Activated CD8-positive, alpha-beta memory T cell treated with anti-CD3 and anti-CD28 coated beads, Interleukin-2, amount 50 U/mL, for 1 hour (primary cell): ENCODE results near the gene TMEM79.

Experiments used
- DNase-seq: peaks from one replicate; pipeline ENCODE4 v3.0.0-alpha.2; 2020; ENCODE audit errors: extremely low read depth

TMEM79 gene

DNA sequence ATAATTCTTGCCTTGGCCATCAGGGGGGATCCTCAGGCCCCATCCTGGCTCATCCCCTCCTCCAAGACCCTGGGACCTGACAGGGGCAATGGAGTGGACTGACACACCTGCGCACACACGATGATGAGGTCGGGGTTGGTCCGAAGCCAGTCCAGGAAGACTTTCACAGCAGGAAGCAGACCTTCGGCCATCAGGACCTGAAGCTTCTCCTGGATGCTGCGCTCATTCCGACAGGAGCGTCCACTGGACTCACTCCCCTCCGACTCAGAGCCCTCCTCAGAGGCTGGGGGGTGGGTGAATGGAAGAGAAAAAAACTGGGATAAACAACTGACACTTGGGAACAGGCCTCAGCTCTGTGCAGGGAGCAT lies 20.9 kb upstream of the TMEM79 start:
- DNase-seq: no peak

GRCh38 chr1:156266051-156266450 lies 18.1 kb upstream of the TMEM79 start:
- DNase-seq: no peak

DNA sequence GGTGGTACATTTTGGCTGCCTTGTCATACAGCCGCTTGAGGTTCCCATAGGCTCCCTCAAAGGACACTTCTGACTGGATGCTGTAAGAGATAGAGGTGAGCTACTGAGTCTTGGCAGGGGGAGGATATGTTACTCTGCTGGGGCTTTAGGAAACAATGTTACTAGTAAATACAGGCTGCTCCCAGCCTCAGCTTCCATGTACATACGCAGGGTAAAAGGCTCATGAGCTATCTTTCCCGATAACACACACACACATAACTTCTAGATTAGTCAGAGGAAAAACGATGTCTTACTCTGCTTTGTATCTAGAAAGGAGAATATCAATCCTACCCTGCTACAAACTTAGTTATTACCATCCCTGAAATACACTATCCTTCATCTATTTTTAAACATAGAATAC lies 15.8 kb upstream of the TMEM79 start:
- no peak for DNase-seq

DNA sequence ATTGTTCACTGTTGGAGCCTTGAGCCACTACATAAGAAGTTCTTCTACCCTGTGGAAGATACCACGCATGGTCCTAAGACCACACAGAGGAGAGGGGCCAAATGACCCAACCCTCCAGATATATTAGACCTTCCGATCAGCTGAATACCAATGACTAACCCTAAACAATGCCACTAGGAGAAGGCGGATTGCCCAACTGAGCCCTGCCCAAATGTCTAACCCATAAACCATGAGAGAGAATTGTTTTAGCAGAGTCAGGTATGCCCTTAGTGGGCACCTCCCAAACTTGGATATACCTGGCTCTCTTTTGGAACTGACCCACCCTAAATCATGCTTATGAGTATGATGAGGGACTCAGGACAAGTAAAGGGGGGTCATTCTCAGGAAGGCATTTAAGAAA lies 13.8 kb upstream of the TMEM79 start:
- no peak for DNase-seq

DNA sequence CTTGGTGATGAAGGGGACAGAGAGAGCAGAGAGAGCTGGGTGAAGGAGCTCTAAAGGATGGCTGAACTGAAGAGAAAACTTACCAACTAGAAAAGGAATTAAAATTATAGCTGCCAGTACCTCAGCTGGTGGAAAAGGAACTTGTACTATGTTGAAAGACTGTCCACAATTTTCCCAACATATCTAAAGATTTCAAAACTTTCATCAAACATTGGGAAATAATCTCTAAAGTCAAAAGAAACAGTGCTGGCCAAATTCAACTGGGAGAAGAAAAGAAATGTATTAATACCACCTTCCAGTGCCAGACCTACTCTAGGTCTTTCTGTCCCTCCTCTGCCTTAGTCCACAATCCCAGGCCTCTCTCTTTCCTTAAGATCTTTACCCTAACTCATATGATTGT lies 7.6 kb upstream of the TMEM79 start:
- DNase-seq: no peak

DNA sequence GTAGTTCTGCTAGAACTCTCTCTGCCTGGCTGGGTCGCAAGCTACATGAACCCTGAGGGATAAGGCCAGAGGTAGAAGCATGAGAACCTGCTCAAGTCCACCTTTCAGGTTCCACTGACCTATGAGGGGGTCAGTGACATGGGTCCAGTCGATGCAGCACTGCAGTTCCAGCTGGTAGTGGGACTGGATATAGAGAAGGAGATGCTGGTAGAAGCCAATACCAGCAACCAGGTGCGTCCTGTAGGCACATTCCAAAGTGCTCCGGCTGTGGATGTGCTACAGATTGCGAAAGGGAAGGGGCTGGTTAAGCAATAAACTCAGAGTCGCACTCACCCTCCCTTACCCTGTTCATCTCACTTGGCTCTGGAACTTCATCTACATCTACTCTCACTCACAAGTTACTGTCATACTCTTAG lies 7.2 kb upstream of the TMEM79 start:
- DNase-seq: no peak

GRCh38 chr1:156279837-156280236 lies 4.3 kb upstream of the TMEM79 start:
- no peak for DNase-seq

GRCh38 chr1:156281281-156281680 lies 2.8 kb upstream of the TMEM79 start:
- DNase-seq: no peak

DNA sequence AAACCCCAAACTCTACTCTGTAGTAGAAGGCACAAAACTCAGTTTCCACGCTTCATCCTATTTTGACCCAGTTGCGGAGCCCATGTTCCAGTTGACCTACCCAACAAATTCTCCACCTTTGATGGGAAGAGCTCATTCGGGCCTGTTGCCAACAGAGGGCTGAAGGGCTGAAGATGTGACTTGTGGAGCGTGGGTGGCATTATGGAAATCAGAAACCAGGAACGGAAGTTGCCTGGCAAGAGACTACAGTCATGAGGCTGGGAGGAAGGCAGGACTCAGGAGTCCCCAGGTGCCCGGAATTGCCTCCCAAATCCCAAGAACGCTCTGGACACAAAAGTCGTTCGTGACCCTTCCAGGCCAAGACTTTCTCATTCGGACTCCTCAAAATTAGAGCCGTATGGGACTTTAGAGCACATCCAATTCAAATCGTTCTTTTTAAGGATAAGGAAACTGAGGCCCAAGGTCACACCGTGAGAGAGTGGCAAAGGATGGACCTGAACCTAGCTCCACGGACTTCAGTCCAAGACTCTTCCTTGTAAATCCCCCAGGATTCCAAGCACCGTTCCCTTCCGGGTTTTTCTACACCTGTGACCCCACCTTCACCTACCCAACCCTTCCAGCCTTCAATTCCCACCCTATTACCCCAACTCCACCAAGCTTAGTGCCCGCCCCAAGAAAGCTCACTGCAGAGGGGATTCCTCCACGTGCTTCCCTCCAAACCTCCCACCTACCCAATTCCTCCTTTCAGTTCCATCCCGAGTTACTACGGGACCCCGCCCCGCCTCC lies 2.2 kb upstream of the TMEM79 start:
- DNase-seq: no peak

DNA sequence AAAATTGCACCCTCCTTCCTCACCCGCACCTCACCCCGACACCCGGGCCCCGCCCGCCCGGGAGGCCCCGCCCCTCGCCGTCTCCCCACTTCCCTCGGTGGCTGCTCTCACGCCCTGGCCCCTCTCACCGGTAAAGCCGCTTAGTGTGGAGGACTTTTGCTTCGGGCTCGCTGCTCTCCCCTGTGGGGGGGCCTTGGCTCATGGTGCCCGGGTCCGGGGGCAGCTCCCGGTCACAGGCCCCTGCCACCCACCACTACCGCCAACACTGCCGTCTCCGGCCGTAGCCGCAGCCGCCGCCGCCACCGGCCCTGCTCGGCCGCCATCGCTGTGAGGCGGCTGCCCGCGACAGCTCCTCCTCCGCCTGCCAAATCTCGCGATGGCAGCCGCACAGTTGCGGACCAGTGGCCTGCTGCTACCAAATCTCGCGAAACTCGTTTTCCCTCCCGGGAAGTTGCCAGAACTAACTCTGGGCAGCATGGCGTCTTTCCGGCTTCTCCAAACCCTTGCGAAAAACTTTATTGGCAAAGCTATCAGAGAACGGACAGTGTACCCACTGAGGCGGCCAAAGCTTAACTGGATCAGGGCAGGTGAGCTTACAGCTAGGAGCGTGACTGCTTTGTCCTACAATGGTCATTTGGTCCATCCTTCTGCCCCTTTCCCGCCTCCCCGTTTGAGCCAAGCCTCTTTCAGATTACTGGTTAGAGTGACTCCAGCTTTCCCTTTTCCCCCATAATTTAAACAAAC lies 1.5 kb upstream of the TMEM79 start, which contains the start of gene SMG5:
Gene SMG5 (minus strand): TSS at position 347 of the 744 bp plus-strand sequence. CDS start 145 bp downstream, at position 202.
- DNase-seq: peak; percentile 94

GRCh38 chr1:156283521-156283920 lies 604 bp upstream of the TMEM79 start:
- no peak for DNase-seq

DNA sequence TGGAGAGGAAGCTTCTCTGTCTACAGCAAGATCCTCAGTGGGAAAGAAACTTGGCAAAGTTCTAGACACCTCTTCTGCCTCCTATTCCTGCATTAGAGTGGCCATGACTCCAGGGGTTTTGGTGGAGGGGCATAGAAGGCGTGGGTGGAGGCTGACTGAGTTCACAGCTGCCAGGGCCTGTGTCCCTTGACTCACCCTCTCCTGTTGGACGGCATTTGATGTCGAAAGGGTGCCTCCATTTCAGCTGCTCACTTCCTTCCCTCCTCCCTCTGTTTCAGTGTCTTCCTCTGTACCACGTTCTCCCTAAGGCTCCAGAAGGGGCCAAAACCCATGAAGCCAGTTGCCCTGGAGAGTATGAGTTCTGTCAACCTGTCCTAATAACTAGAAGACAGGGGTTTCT lies 632 bp downstream of the TMEM79 start:
- no peak for DNase-seq

GRCh38 chr1:156285437-156285836 lies 1.3 kb downstream of the TMEM79 start:
- no peak for DNase-seq

DNA sequence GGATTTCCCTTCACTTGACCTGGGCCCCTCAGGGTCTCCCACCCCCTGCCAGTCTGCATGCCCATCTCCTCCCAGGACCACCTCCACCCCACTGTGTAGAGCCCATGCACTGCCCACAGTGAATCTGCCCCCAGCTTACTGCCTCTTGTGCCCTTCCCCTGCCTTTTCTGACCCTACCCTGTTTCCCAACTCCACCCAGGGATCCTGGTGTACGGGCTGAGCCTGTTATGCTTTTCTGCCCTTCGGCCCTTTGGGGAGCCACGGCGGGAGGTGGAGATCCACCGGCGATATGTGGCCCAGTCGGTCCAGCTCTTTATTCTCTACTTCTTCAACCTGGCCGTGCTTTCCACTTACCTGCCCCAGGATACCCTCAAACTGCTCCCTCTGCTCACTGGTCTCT lies 1.9 kb downstream of the TMEM79 start:
- DNase-seq: no peak

- no peak for DNase-seq
Measured at GRCh38 chr1:156289857-156290256, 5.7 kb downstream of the TMEM79 start.

- no peak for DNase-seq
Measured at GRCh38 chr1:156291226-156292061, 7.3 kb downstream of the TMEM79 start.

- no peak for DNase-seq
Measured at GRCh38 chr1:156293098-156293434, 8.9 kb downstream of the TMEM79 start.

DNA sequence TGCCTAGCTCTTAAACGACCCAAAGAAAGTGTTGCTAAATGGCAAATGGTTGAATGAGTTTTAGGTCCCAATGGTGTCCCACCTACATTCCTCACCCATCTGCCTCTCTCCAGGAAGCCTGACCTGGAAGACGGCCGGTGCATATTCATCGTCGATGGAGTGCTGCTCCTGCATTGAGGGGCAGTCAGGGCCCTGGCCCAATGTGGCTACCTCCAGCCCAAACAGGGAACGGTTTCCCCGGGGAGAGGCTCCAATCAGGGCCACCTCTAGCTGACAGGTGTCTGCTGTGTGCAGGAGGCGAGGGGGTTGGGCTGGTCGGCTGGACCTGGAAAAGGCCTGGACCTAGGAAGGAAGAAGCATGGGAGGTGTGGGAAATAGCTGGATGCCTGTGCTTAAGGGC lies 9.8 kb downstream of the TMEM79 start:
- no peak for DNase-seq

DNA sequence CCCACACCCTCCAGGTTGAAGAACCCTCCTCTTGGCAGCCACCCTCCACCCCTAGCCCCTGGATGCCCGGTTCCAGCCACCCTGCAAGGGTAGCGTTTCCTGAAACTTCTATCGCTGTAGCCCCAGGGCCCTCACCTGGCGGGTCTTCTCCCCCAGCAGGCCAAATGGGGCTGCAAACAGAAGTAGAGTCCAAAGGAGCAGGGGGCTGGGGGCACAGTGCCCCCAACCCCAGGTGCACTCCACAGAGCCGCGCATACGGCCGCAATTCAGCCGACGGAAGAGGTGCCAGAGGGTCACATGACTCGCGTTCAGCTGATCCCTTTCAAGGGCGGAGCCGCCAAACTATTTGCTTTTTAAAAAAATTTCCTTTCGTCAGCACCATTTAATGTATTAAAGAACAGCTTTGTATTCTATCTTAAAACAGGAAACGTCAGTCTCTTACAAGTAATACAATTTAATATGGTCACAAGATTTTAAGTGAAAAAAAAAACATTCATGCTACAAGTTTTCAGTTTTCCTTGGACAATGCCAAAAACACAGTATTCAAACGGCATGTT lies 11.3 kb downstream of the TMEM79 start, which contains the start of gene GLMP:
Gene GLMP (minus strand): TSS at position 289 of the 557 bp plus-strand sequence. CDS start 34 bp downstream, at position 255.
- no peak for DNase-seq

DNA sequence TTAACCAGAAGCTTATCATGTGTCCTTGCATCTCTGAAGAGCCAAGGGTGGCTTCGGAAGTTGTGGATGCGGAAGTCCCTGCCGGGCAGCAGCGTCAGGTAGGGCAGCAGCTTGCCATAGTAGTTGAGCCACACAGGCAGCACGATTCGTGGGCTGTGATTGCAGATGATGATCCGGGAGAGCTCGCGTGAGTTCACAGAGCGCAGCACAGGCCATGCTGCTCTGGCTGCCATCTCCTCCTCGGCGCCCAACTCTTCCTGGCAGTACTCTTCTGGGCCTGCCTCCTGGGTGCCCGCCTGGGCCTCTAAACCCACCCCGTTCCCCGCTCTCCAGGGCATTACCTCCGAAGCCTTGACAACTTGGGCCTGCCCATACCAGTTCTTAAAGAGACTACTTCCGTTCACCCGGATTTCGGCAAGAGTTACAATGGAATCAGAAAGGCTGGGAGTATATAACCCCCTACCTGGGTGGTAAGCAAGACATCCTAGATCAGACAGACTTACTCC lies 14.8 kb downstream of the TMEM79 start, which contains the start of gene VHLL:
Gene VHLL (minus strand): TSS at position 456 of the 506 bp plus-strand sequence. CDS start 118 bp downstream, at position 338.
- no peak for DNase-seq

DNA sequence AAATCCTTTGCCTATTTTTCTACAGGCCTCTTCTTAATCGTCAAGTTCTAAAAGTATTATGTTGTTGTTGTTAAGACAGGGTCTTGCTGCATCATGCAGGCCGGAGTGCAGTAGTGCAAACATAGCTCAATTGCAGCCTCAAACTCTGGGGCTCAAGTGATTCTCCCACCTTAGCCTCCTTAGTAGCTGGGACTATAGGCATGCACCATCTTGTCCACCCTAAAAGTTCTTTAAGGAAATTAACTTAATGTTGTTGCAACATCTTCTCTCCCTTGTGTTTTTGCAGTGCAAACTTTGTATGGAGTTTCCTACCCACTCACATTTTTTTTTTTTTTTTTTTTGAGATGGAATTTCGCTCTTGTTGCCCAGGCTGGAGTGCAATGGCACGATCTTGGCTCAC lies 19.1 kb downstream of the TMEM79 start:
- no peak for DNase-seq

DNA sequence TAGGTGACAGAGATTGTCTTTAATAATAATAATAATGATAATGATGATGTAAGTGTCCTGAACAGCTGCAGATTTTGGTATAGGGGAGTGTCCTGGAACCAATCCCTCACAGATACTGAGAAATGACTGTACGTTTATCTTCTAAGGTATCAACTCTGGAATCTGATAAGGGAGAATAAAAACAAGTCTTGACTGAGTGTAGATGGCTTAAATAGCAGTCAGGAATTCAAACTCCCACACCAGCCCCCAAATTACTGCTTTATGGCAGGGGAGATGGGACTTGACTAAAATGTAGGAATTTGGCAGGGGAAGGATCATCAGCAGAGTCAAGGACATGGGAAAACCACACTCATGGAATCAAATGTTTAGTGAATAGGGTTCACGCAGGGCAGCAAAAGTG lies 21.1 kb downstream of the TMEM79 start:
- no peak for DNase-seq
